SK-N-SH treated with all-trans-retinoic acid at 6 μM for 48 hours (cell line): ENCODE measurements around the gene SPECC1.

Source experiments
- ATAC-seq: fragments of 200-7000 bp; cut with Tn5 transposase; 3 replicates; pipeline ENCODE4 v1.9.1; 2020; ENCODE audit warnings: mild to moderate bottlenecking, moderate library complexity
- BACH2 ChIP-seq: fragments of 250-450 bp; sonication (Bioruptor Pico); IDR thresholded peaks from 2 replicates; pipeline ENCODE4 v1.9.0; 2021; ENCODE audit warnings: mild to moderate bottlenecking, borderline replicate concordance
- CSDC2 ChIP-seq: fragments of 250-450 bp; sonication (Bioruptor Pico); IDR thresholded peaks from 2 replicates; pipeline ENCODE4 v1.5.0; 2020; ENCODE audit warnings: mild to moderate bottlenecking, moderate library complexity
- ESRRG ChIP-seq: fragments of 250-450 bp; sonication (Bioruptor Pico); IDR thresholded peaks from 2 replicates; pipeline ENCODE4 v1.6.1; 2021; ENCODE audit warnings: mild to moderate bottlenecking
- GLIS3 ChIP-seq: fragments of 250-450 bp; sonication (Bioruptor Pico); IDR thresholded peaks from 2 replicates; pipeline ENCODE4 v1.5.0; 2020; ENCODE audit warnings: mild to moderate bottlenecking, moderate library complexity
- ISL1 ChIP-seq: fragments of 250-450 bp; sonication (Bioruptor Pico); IDR thresholded peaks from 2 replicates; pipeline ENCODE4 v2.1.2; 2022; ENCODE audit warnings: mild to moderate bottlenecking, moderate library complexity
- OSR1 ChIP-seq: fragments of 250-450 bp; sonication (Bioruptor Pico); IDR thresholded peaks from 2 replicates; pipeline ENCODE4 v1.8.0; 2022; ENCODE audit warnings: moderate library complexity, mild to moderate bottlenecking, inconsistent platforms
- PATZ1 ChIP-seq: fragments of 250-450 bp; sonication (Bioruptor Pico); IDR thresholded peaks from 2 replicates; pipeline ENCODE4 v1.8.0; 2020; ENCODE audit warnings: mild to moderate bottlenecking, moderate library complexity, borderline replicate concordance
- POU6F1 ChIP-seq: fragments of 250-450 bp; sonication (Bioruptor Pico); IDR thresholded peaks from 2 replicates; pipeline ENCODE4 v1.8.0; 2021; ENCODE audit warnings: low read depth, mild to moderate bottlenecking, moderate library complexity, borderline replicate concordance
- PPARA ChIP-seq: fragments of 250-450 bp; sonication (Bioruptor Pico); IDR thresholded peaks from 2 replicates; pipeline ENCODE4 v1.5.0; 2020; ENCODE audit warnings: mild to moderate bottlenecking, borderline replicate concordance
- RARB ChIP-seq: fragments of 250-450 bp; sonication (Bioruptor Pico); IDR thresholded peaks from 2 replicates; pipeline ENCODE4 v1.8.0; 2021; ENCODE audit warnings: mild to moderate bottlenecking, moderate library complexity
- SNAI2 ChIP-seq: fragments of 250-450 bp; sonication (Bioruptor Pico); IDR thresholded peaks from 2 replicates; pipeline ENCODE4 v1.5.0; 2020; ENCODE audit warnings: mild to moderate bottlenecking, moderate library complexity
- TCF4 ChIP-seq: fragments of 250-450 bp; sonication (Bioruptor Pico); IDR thresholded peaks from 2 replicates; pipeline ENCODE4 v1.8.0; 2021; ENCODE audit warnings: mild to moderate bottlenecking, moderate library complexity, borderline replicate concordance
- TOX ChIP-seq: fragments of 250-450 bp; sonication (Bioruptor Pico); IDR thresholded peaks from 2 replicates; pipeline ENCODE4 v1.8.0; 2021; ENCODE audit warnings: mild to moderate bottlenecking, moderate library complexity, borderline replicate concordance
- ZC3H10 ChIP-seq: fragments of 250-450 bp; sonication (Bioruptor Pico); IDR thresholded peaks from 2 replicates; pipeline ENCODE4 v1.5.1; 2021; ENCODE audit warnings: mild to moderate bottlenecking, moderate library complexity
- ZFP3 ChIP-seq: fragments of 250-450 bp; sonication (Bioruptor Pico); IDR thresholded peaks from 2 replicates; pipeline ENCODE4 v1.5.0; 2020; ENCODE audit warnings: mild to moderate bottlenecking, moderate library complexity
- ZFP30 ChIP-seq: fragments of 450-650 bp; formaldehyde crosslinking; IDR thresholded peaks from 2 replicates; pipeline ENCODE4 v1.5.0; 2022; ENCODE audit warnings: mild to moderate bottlenecking, moderate library complexity
- ZNF565 ChIP-seq: fragments of 450-650 bp; formaldehyde crosslinking; conservative IDR thresholded peaks from 2 replicates; pipeline ENCODE4 v1.5.0; 2020; ENCODE audit warnings: low read depth, mild to moderate bottlenecking, moderate library complexity
- ZNF70 ChIP-seq: fragments of 450-650 bp; formaldehyde crosslinking; IDR thresholded peaks from 2 replicates; pipeline ENCODE4 v1.5.0; 2020; ENCODE audit warnings: mild to moderate bottlenecking, moderate library complexity
- ZNF8 ChIP-seq: fragments of 450-650 bp; formaldehyde crosslinking; IDR thresholded peaks from 2 replicates; pipeline ENCODE4 v1.5.0; 2020; ENCODE audit warnings: mild to moderate bottlenecking, moderate library complexity
- TF ChIP-seq, protein P1 (sequence below): fragments of 250-450 bp; sonication (Bioruptor Pico); IDR thresholded peaks from 2 replicates; pipeline ENCODE4 v1.5.1; 2021; ENCODE audit warnings: mild to moderate bottlenecking, moderate library complexity
- TF ChIP-seq, protein P2 (sequence below): fragments of 250-450 bp; sonication (Bioruptor Pico); IDR thresholded peaks from 2 replicates; pipeline ENCODE4 v1.5.1; 2020; ENCODE audit warnings: low read depth, mild to moderate bottlenecking, moderate library complexity
- TF ChIP-seq, protein P3 (sequence below): fragments of 250-450 bp; sonication (Bioruptor Pico); IDR thresholded peaks from 2 replicates; pipeline ENCODE4 v1.5.0; 2020; ENCODE audit warnings: mild to moderate bottlenecking, moderate library complexity

The SPECC1 gene

DNA sequence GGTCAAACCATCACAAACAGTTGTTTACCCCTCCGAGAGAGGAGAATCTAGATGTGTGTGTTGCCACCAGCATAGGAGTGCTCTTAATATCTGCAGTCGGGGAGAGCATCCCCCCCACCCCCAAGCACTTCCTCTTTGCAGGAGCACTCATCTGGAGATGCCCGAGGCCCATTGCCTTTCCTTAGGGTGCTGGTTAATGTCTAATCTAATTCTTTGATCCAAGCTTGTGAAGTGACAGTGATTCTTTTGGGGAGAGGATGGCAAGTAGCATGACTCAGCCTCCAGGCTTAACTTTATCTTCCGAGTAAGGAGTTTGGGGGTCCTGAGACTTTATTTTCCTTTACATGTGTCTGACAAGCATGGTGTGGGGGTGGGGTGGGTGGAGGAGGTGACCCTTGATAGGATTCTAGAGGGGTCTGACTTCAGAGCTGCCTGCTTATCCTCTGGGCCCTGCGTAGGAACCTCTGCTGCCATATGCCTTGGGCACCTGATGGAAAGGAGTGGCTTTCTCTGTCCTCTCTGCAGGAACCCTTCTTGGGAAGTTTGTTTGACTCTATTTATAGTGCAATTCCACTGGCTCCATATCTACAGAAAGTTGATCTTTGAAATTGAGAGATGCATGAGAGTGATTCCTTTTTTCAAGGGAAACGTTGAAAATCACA, 207.1 kb downstream of the SPECC1 start:
- TF ChIP-seq CSDC2 (CRISPR knock-in tag) (no peak), OSR1 (CRISPR knock-in tag) (no peak)
- no peak for ATAC-seq

GRCh38 chr17:20216853-20217252, 207.7 kb downstream of the SPECC1 start:
- no peak for ATAC-seq
- TF ChIP-seq RARB (CRISPR knock-in tag) (no peak), ZC3H10 (CRISPR knock-in tag) (no peak)

DNA sequence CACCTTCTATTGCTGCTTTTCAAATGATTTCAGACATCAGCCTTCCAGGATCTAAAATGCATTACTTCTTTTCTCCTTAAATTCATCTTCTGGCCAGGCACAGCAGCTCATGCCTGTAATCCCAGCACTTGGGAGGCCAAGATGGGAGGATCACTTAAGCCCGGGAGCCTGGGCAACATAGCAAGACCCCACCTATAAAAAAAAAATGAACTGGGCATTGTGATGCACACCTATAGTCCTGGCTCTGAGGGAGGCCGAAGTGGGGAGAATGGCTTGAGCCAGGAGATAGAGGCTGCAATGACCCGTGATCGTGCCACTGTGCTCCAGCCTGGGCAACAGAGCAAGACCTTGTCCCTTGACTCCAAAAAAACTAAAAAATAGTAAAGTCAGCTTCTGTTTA, 208.5 kb downstream of the SPECC1 start:
- ATAC-seq, result no peak

DNA sequence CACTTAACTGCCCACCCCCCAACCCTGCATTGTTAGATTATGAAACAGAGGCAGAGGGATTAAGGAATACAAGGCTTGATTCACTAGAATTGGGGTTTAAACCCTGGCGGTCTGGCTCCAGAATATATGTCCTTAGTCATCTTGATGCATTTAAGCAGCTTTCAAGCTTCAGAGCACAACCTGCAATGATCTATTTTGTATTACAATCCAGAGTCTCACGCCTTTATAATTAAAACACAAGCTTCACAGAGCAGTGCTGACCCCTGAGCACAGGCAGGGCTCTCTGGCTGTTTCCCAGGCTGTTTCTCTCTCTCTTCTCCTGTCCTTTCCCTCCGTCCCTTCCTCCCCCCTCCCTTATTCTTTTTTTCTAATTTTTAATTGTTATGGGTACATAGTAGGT, 209.1 kb downstream of the SPECC1 start:
- no peak for ATAC-seq
- TF ChIP-seq OSR1 (CRISPR knock-in tag), result no peak
- no peak for TF ChIP-seq ZFP3 (CRISPR knock-in tag)
- TF ChIP-seq, protein P1, sequence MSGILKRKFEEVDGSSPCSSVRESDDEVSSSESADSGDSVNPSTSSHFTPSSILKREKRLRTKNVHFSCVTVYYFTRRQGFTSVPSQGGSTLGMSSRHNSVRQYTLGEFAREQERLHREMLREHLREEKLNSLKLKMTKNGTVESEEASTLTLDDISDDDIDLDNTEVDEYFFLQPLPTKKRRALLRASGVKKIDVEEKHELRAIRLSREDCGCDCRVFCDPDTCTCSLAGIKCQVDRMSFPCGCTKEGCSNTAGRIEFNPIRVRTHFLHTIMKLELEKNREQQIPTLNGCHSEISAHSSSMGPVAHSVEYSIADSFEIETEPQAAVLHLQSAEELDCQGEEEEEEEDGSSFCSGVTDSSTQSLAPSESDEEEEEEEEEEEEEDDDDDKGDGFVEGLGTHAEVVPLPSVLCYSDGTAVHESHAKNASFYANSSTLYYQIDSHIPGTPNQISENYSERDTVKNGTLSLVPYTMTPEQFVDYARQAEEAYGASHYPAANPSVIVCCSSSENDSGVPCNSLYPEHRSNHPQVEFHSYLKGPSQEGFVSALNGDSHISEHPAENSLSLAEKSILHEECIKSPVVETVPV (CRISPR knock-in tag), result no peak
- no peak for TF ChIP-seq ESRRG (CRISPR knock-in tag)
- TF ChIP-seq GLIS3 (CRISPR knock-in tag), result no peak
- no peak for TF ChIP-seq CSDC2 (CRISPR knock-in tag)
- TF ChIP-seq RARB (CRISPR knock-in tag), result no peak
- no peak for TF ChIP-seq ZNF565 (CRISPR knock-in tag)
- TF ChIP-seq TOX (CRISPR knock-in tag), result no peak
- no peak for TF ChIP-seq PPARA (CRISPR knock-in tag)
- TF ChIP-seq ISL1 (CRISPR knock-in tag), result no peak
- no peak for TF ChIP-seq PATZ1 (CRISPR knock-in tag)
- TF ChIP-seq, protein P2, sequence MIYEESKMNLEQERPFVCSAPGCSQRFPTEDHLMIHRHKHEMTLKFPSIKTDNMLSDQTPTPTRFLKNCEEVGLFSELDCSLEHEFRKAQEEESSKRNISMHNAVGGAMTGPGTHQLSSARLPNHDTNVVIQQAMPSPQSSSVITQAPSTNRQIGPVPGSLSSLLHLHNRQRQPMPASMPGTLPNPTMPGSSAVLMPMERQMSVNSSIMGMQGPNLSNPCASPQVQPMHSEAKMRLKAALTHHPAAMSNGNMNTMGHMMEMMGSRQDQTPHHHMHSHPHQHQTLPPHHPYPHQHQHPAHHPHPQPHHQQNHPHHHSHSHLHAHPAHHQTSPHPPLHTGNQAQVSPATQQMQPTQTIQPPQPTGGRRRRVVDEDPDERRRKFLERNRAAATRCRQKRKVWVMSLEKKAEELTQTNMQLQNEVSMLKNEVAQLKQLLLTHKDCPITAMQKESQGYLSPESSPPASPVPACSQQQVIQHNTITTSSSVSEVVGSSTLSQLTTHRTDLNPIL (CRISPR knock-in tag), result no peak
- TF ChIP-seq ZFP30 (CRISPR knock-in tag), result no peak
- no peak for TF ChIP-seq ZNF8
- no peak for TF ChIP-seq POU6F1 (CRISPR knock-in tag)
- TF ChIP-seq, protein P3, sequence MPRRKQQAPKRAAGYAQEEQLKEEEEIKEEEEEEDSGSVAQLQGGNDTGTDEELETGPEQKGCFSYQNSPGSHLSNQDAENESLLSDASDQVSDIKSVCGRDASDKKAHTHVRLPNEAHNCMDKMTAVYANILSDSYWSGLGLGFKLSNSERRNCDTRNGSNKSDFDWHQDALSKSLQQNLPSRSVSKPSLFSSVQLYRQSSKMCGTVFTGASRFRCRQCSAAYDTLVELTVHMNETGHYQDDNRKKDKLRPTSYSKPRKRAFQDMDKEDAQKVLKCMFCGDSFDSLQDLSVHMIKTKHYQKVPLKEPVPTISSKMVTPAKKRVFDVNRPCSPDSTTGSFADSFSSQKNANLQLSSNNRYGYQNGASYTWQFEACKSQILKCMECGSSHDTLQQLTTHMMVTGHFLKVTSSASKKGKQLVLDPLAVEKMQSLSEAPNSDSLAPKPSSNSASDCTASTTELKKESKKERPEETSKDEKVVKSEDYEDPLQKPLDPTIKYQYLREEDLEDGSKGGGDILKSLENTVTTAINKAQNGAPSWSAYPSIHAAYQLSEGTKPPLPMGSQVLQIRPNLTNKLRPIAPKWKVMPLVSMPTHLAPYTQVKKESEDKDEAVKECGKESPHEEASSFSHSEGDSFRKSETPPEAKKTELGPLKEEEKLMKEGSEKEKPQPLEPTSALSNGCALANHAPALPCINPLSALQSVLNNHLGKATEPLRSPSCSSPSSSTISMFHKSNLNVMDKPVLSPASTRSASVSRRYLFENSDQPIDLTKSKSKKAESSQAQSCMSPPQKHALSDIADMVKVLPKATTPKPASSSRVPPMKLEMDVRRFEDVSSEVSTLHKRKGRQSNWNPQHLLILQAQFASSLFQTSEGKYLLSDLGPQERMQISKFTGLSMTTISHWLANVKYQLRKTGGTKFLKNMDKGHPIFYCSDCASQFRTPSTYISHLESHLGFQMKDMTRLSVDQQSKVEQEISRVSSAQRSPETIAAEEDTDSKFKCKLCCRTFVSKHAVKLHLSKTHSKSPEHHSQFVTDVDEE (CRISPR knock-in tag), result no peak
- no peak for TF ChIP-seq ZNF70 (CRISPR knock-in tag)
- no peak for TF ChIP-seq BACH2
- no peak for TF ChIP-seq TCF4

More for the DNA sequence above, 208.5 kb downstream of the SPECC1 start:
- no peak for TF ChIP-seq TOX (CRISPR knock-in tag)
- TF ChIP-seq GLIS3 (CRISPR knock-in tag), result no peak
- TF ChIP-seq ZNF70 (CRISPR knock-in tag), result no peak
- no peak for TF ChIP-seq ZNF565 (CRISPR knock-in tag)
- TF ChIP-seq PPARA (CRISPR knock-in tag), result no peak
- TF ChIP-seq SNAI2 (CRISPR knock-in tag), result no peak
- TF ChIP-seq, protein P3 (CRISPR knock-in tag), result no peak
